Mesenchymal stem cell (in vitro differentiated cells and primary cell): ENCODE measurements around the gene SREBF1.

Source experiments
- DNase-seq: peaks from one replicate; pipeline ENCODE4 v3.0.0-alpha.2; 2013
- H2AFZ ChIP-seq: one replicate; pipeline ENCODE4 v1.6.1; 2013; ENCODE audit warnings: low read depth, mild to moderate bottlenecking, control low read depth, inconsistent platforms, low read length, moderate library complexity
- H2AK5ac ChIP-seq: 2 replicates; pipeline ENCODE4 v1.6.1; 2013; ENCODE audit warnings: low read length, moderate library complexity, mild to moderate bottlenecking, inconsistent platforms; ENCODE audit not compliant: severe bottlenecking
- H2BK120ac ChIP-seq: one replicate; pipeline ENCODE4 v1.6.1; 2013; ENCODE audit warnings: low read depth, mild to moderate bottlenecking, inconsistent platforms, low read length, moderate library complexity
- H2BK12ac ChIP-seq, 2 experiments: one replicate each; pipeline ENCODE4 v1.6.1; 2013; ENCODE audit warnings: inconsistent platforms in 2 of 2, low read length in 2 of 2, mild to moderate bottlenecking in 2 of 2, moderate library complexity in 2 of 2, control low read depth in 1 of 2
- H2BK15ac ChIP-seq: one replicate; pipeline ENCODE4 v1.6.1; 2013; ENCODE audit warnings: mild to moderate bottlenecking, low read depth, inconsistent platforms; ENCODE audit not compliant: poor library complexity, severe bottlenecking
- H2BK5ac ChIP-seq: 2 replicates; pipeline ENCODE4 v1.6.1; 2013; ENCODE audit warnings: low read depth, mild to moderate bottlenecking, low read length, control low read depth, inconsistent platforms; ENCODE audit not compliant: poor library complexity, severe bottlenecking
- H3K14ac ChIP-seq, 2 experiments: one replicate each; pipeline ENCODE4 v1.6.1; 2013; ENCODE audit warnings: inconsistent platforms in 2 of 2, low read length in 2 of 2, control low read depth in 1 of 2, mild to moderate bottlenecking in 1 of 2, moderate library complexity in 1 of 2
- H3K18ac ChIP-seq, 2 experiments: one replicate each; pipeline ENCODE4 v1.6.1; 2013; ENCODE audit warnings: inconsistent platforms in 2 of 2, low read length in 2 of 2, control low read depth in 1 of 2, low read depth in 1 of 2, mild to moderate bottlenecking in 1 of 2
- H3K23ac ChIP-seq, 2 experiments: one replicate each; pipeline ENCODE4 v1.6.1; 2013; ENCODE audit warnings: inconsistent platforms in 2 of 2, low read length in 2 of 2, mild to moderate bottlenecking in 2 of 2, moderate library complexity in 2 of 2, control low read depth in 1 of 2
- H3K27ac ChIP-seq: 2 replicates; pipeline ENCODE4 v1.5.1; 2013; ENCODE audit warnings: mild to moderate bottlenecking, moderate library complexity, low read length, control low read depth, inconsistent platforms; ENCODE audit not compliant: poor library complexity, severe bottlenecking
- H3K27me3 ChIP-seq, 2 experiments: 2 replicates each; pipeline versions ENCODE4 v1.6.1 to v1.7.0; 2013; ENCODE audit warnings: low read length in 2 of 2, mild to moderate bottlenecking in 2 of 2, moderate library complexity in 2 of 2, control low read depth in 1 of 2, inconsistent platforms in 1 of 2; ENCODE audit not compliant: control insufficient read depth in 1 of 2, insufficient read depth in 1 of 2
- H3K36me3 ChIP-seq, 2 experiments: 2 replicates each; pipeline versions ENCODE4 v1.6.1 to v1.7.0; 2013; ENCODE audit warnings: low read length in 2 of 2, control low read depth in 1 of 2, inconsistent platforms in 1 of 2, low read depth in 1 of 2, mild to moderate bottlenecking in 1 of 2; ENCODE audit not compliant: insufficient read depth in 2 of 2, control insufficient read depth in 1 of 2
- H3K4ac ChIP-seq, 2 experiments: one replicate each; pipeline ENCODE4 v1.6.1; 2013; ENCODE audit warnings: inconsistent platforms in 2 of 2, low read length in 2 of 2, mild to moderate bottlenecking in 2 of 2, moderate library complexity in 2 of 2, control low read depth in 1 of 2, low read depth in 1 of 2
- H3K4me1 ChIP-seq: 2 replicates; pipeline ENCODE4 v1.6.1; 2013; ENCODE audit warnings: low read depth, low read length, control low read depth; ENCODE audit not compliant: control insufficient read depth, insufficient read depth
- H3K4me2 ChIP-seq: 2 replicates; pipeline ENCODE4 v1.6.1; 2013; ENCODE audit warnings: low read length, mild to moderate bottlenecking, inconsistent platforms; ENCODE audit not compliant: poor library complexity, severe bottlenecking
- H3K4me3 ChIP-seq, 2 experiments: 2 replicates each; pipeline versions ENCODE4 v1.5.1 to v1.7.0; 2013; ENCODE audit warnings: low read length in 2 of 2, mild to moderate bottlenecking in 2 of 2, control low read depth in 1 of 2, low read depth in 1 of 2; ENCODE audit not compliant: insufficient read depth in 1 of 2
- H3K79me1 ChIP-seq: replicated peaks from 2 replicates; pipeline ENCODE4 v1.6.1; 2013; ENCODE audit warnings: mild to moderate bottlenecking, control low read depth, low read length, inconsistent platforms; ENCODE audit not compliant: poor library complexity, severe bottlenecking
- H3K9ac ChIP-seq: 2 replicates; pipeline ENCODE4 v1.7.0; 2013; ENCODE audit warnings: mild to moderate bottlenecking, low read length, moderate library complexity
- H3K9me3 ChIP-seq: 2 replicates; pipeline ENCODE4 v1.7.0; 2013; ENCODE audit warnings: mild to moderate bottlenecking, low read length; ENCODE audit not compliant: control insufficient read depth
- H4K8ac ChIP-seq: one replicate; pipeline ENCODE4 v1.6.1; 2013; ENCODE audit warnings: inconsistent platforms, mild to moderate bottlenecking, low read length, moderate library complexity
- H4K91ac ChIP-seq: one replicate; pipeline ENCODE4 v1.6.1; 2013; ENCODE audit warnings: mild to moderate bottlenecking, low read length, inconsistent platforms
- WGBS: methylation state at CpG from one replicate; pipeline ENCODE4 v1.1.7; 2013; ENCODE audit warnings: mixed read lengths; 5-methylcytosine and 5-hydroxymethylcytosine counted together

Gene SREBF1

GRCh38 chr17:17798573-17799255 is 38.1 kb downstream of the SREBF1 start:
- Histone ChIP-seq H3K9me3 (no peaks in the 10 kb centered on the region), H3K18ac (no peak overlapping the region), H3K36me3 (peaks cover 54 to 93% of the 10 kb centered on the region in 2 experiments), H2BK120ac (no peak overlapping the region), H3K27me3 (no peaks in the 10 kb centered on the region), H3K27ac (no peak overlapping the region), H2AK5ac (no peak overlapping the region), H2BK5ac (no peak overlapping the region), H2BK15ac (no peak overlapping the region), H4K8ac (no peak overlapping the region), H3K4me1 (no peaks in the 10 kb centered on the region), H3K4me2 (no peak overlapping the region), H2BK12ac (no peak overlapping the region), H3K9ac (no peak overlapping the region), H3K14ac (no peak overlapping the region), H3K23ac (no peak overlapping the region), H3K4ac (no peak overlapping the region), H4K91ac (peak overlapping the region; percentile 40), H3K79me1 (peaks cover 48% of the 10 kb centered on the region), H3K4me3 (no peak overlapping the region), H2AFZ (no peak overlapping the region)
- no peak for DNase-seq
- WGBS, result 95% methylated on average over 16 of the region's 16 CpGs

DNA sequence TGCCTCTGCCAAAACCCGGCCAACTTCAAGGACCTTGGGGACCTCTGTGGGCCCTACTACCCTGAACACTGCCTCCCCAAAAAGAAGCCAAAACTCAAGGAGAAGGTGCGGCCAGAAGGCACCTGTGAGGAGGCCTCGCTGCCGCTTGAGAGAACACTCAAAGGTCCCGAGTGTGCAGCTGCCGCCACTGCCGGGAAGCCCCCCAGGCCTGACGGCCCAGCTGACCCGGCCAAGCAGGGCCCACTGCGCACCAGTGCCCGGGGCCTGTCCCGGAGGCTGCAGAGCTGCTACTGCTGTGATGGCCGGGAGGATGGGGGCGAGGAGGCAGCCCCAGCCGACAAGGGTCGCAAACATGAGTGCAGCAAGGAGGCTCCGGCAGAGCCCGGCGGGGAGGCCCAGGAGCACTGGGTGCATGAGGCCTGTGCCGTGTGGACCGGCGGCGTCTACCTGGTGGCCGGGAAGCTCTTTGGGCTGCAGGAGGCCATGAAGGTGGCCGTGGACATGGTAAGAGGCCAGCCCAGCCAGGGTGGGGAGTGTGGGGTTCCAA is 38.7 kb downstream of the SREBF1 start:
- Histone ChIP-seq H3K79me1 (peaks cover 51% of the 10 kb centered on the region), H4K8ac (no peak overlapping the region), H3K4ac (no peak overlapping the region), H3K27ac (no peak overlapping the region), H3K36me3 (peaks cover 52 to 93% of the 10 kb centered on the region in 2 experiments), H2AFZ (no peak overlapping the region), H3K9ac (no peak overlapping the region), H3K4me3 (no peak overlapping the region), H3K27me3 (no peaks in the 10 kb centered on the region), H3K23ac (no peak overlapping the region), H4K91ac (peak overlapping the region; percentile 2), H2BK15ac (no peak overlapping the region), H2AK5ac (no peak overlapping the region), H3K4me2 (no peak overlapping the region), H3K4me1 (peaks cover 4% of the 10 kb centered on the region), H3K9me3 (no peaks in the 10 kb centered on the region), H2BK5ac (no peak overlapping the region), H2BK12ac (no peak overlapping the region), H3K18ac (no peak overlapping the region), H3K14ac (no peak overlapping the region), H2BK120ac (no peak overlapping the region)
- DNase-seq, result no peak
- 98% methylated on average over 25 of the region's 25 CpGs for WGBS

DNA sequence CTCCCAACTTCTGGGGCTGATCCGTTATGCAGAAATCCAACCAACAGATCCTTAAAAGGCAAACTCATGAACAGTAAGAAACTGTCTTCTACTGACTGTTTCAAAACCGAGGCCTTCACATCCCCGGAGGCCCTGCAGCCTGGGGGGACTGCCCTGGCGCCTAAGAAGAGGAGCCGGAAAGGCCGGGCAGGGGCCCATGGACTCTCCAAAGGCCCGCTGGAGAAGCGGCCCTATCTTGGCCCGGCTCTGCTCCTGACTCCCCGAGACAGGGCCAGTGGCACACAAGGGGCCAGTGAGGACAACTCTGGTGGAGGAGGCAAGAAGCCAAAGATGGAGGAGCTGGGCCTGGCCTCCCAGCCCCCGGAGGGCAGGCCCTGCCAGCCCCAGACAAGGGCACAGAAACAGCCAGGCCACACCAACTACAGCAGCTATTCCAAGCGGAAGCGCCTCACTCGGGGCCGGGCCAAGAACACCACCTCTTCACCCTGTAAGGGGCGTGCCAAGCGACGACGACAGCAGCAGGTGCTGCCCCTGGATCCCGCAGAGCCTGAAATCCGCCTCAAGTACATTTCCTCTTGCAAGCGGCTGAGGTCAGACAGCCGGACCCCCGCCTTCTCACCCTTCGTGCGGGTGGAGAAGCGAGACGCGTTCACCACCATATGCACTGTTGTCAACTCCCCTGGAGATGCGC is 39.5 kb downstream of the SREBF1 start:
- Histone ChIP-seq H2BK120ac (no peak overlapping the region), H3K36me3 (peaks cover 52 to 93% of the 10 kb centered on the region in 2 experiments), H4K8ac (no peak overlapping the region), H2BK5ac (no peak overlapping the region), H2AFZ (no peak overlapping the region), H2BK12ac (no peak overlapping the region), H3K27ac (no peak overlapping the region), H3K4me1 (peaks cover 11% of the 10 kb centered on the region), H3K9me3 (no peaks in the 10 kb centered on the region), H3K4me2 (no peak overlapping the region), H4K91ac (no peak overlapping the region), H3K9ac (no peak overlapping the region), H3K23ac (no peak overlapping the region), H2BK15ac (no peak overlapping the region), H3K27me3 (no peaks in the 10 kb centered on the region), H3K79me1 (peaks cover 50% of the 10 kb centered on the region), H3K18ac (no peak overlapping the region), H3K4me3 (no peak overlapping the region), H3K14ac (no peak overlapping the region), H3K4ac (no peak overlapping the region), H2AK5ac (no peak overlapping the region)
- DNase-seq, result no peak
- 97% methylated on average over 30 of the region's 30 CpGs for WGBS

GRCh38 chr17:17796787-17797061 is 40.1 kb downstream of the SREBF1 start:
- Histone ChIP-seq H4K8ac (no peak overlapping the region), H2BK15ac (no peak overlapping the region), H3K27ac (no peak overlapping the region), H3K4me3 (no peak overlapping the region), H2BK5ac (no peak overlapping the region), H4K91ac (no peak overlapping the region), H3K9ac (no peak overlapping the region), H3K4me1 (peaks cover 16% of the 10 kb centered on the region), H3K4ac (no peak overlapping the region), H2BK120ac (no peak overlapping the region), H3K23ac (no peak overlapping the region), H3K79me1 (peaks cover 54% of the 10 kb centered on the region), H3K27me3 (no peaks in the 10 kb centered on the region), H3K4me2 (no peak overlapping the region), H3K36me3 (peaks cover 52 to 87% of the 10 kb centered on the region in 2 experiments), H3K18ac (no peak overlapping the region), H2AK5ac (no peak overlapping the region), H2BK12ac (no peak overlapping the region), H2AFZ (no peak overlapping the region), H3K14ac (no peak overlapping the region), H3K9me3 (no peaks in the 10 kb centered on the region)
- DNase-seq, result no peak
- 96% methylated on average over 13 of the region's 13 CpGs for WGBS
